Ascending aorta (tissue), 2 donors: ENCODE results near the gene SPEN. TPM values are rescaled to one million over a fixed set of nuclear protein-coding genes. Genes with fewer than 3 reads are reported as not detected.
"Not testable (repeated sequence)": the region's sequence is repeated elsewhere in the genome, so short reads cannot be mapped to it uniquely, and the experiment has no call there.

Experiments used
- DNase-seq, 2 donors: peaks; one replicate each; pipeline ENCODE4 v3.0.0-alpha.2; 2019; ENCODE audit warnings: low spot score in 2 of 2
- H3K27ac ChIP-seq, 2 donors: fragments of 200-600 bp; sonication (generic); one replicate each; pipeline ENCODE4 v1.5.1; 2016 to 2017; ENCODE audit warnings: mild to moderate bottlenecking in 1 of 2
- H3K27me3 ChIP-seq: fragments of 200-600 bp; sonication (generic); one replicate; pipeline ENCODE4 v1.5.1; 2017
- H3K36me3 ChIP-seq, 2 donors: fragments of 200-600 bp; sonication (generic); one replicate each; pipeline ENCODE4 v1.5.1; 2016
- H3K4me1 ChIP-seq, 2 donors: fragments of 200-600 bp; sonication (generic); one replicate each; pipeline ENCODE4 v1.5.1; 2016 to 2017; ENCODE audit warnings: mild to moderate bottlenecking in 1 of 2
- H3K4me3 ChIP-seq, 2 donors: fragments of 200-600 bp; sonication (generic); one replicate each; pipeline ENCODE4 v1.5.1; 2016 to 2017; ENCODE audit warnings: mild to moderate bottlenecking in 1 of 2
- H3K9me3 ChIP-seq, 2 donors: fragments of 200-600 bp; sonication (generic); one replicate each; pipeline ENCODE4 v1.5.1; 2016
- CTCF ChIP-seq, 3 experiments: fragments of 200-600 bp in 2 of 3; fragments of 450-650 bp in 1 of 3; sonication (generic) in 2 of 3; IDR thresholded peaks; one replicate each; pipeline ENCODE4 v1.5.1; 2016 to 2019; ENCODE audit warnings: antibody characterized with exemption in 3 of 3, mild to moderate bottlenecking in 1 of 3, moderate library complexity in 1 of 3
- intact Hi-C: fragments of 100-400 bp; cut with DNase I; formaldehyde crosslinking; loops from one replicate; pipeline ENCODE4 v1.15.1; 2023
- total RNA-seq: library from RNA; depleted of rRNA; stranded (reverse); fragments of >200 nt; gene quantifications from one replicate; pipeline ENCODE4 v1.1.0, GENCODE V29; 2016

The SPEN gene
- total RNA-seq, 1 donor from 2014 or later, result 53.9 TPM

GRCh38 chr1:15835741-15836510 lies 11.6 kb upstream of the SPEN start:
- peaks cover 0 to 30% of the 10 kb centered on the region in 2 donors for H3K4me1 ChIP-seq
- no peaks in the 10 kb centered on the region for H3K36me3 ChIP-seq
- H3K27ac ChIP-seq, result peak overlapping the region; percentile 100
- peak; percentile 97 to 100 for DNase-seq
- peak overlapping the region; percentile 79 to 95 for H3K4me3 ChIP-seq
- TF ChIP-seq CTCF (IDR thresholded peaks at IDR 0.05), result no peak
- intact Hi-C loops, result loop anchor here (1.0 to 2.0 kb wide), 2 partner anchors 11 to 51 kb away; partner anchors contain the start of gene SPEN
- no peaks in the 10 kb centered on the region for H3K27me3 ChIP-seq
- no peaks in the 10 kb centered on the region for H3K9me3 ChIP-seq

GRCh38 chr1:15836511-15836771 lies 11.1 kb upstream of the SPEN start:
- Histone ChIP-seq H3K27ac (peak overlapping the region; percentile 100), H3K4me1 (peaks cover 0 to 30% of the 10 kb centered on the region in 2 donors), H3K4me3 (peak overlapping the region; percentile 63 to 95)
- not testable (repeated sequence) for H3K36me3 ChIP-seq, H3K9me3 ChIP-seq, DNase-seq, H3K27me3 ChIP-seq
- intact Hi-C loops, result loop anchor here (1.0 kb wide), 1 partner anchor 11 kb away; the partner anchor contains the start of gene SPEN

GRCh38 chr1:15836772-15837669 lies 10.5 kb upstream of the SPEN start:
- intact Hi-C loops, result loop anchor here (1.0 kb wide), 1 partner anchor 10 kb away; the partner anchor contains the start of gene SPEN
- no peaks in the 10 kb centered on the region for H3K36me3 ChIP-seq
- H3K4me1 ChIP-seq, result peaks cover 0 to 27% of the 10 kb centered on the region in 2 donors
- no peaks in the 10 kb centered on the region for H3K27me3 ChIP-seq
- peak in 1 of 2 donors; percentile 71 for DNase-seq
- H3K9me3 ChIP-seq, result no peaks in the 10 kb centered on the region
- peak overlapping the region; percentile 100 for H3K27ac ChIP-seq
- no peak for TF ChIP-seq CTCF (IDR thresholded peaks at IDR 0.05)
- peak overlapping the region in 1 of 2 donors; percentile 95 for H3K4me3 ChIP-seq

GRCh38 chr1:15837931-15838330 lies 9.6 kb upstream of the SPEN start:
- no peaks in the 10 kb centered on the region for H3K36me3 ChIP-seq
- no peak for TF ChIP-seq CTCF (IDR thresholded peaks at IDR 0.05)
- intact Hi-C loops, result no loop called here
- no peaks in the 10 kb centered on the region for H3K27me3 ChIP-seq
- no peak overlapping the region for H3K4me3 ChIP-seq
- H3K9me3 ChIP-seq, result no peaks in the 10 kb centered on the region
- H3K27ac ChIP-seq, result no peak overlapping the region
- H3K4me1 ChIP-seq, result peaks cover 0 to 18% of the 10 kb centered on the region in 2 donors
- no peak for DNase-seq

GRCh38 chr1:15838721-15839120 lies 8.8 kb upstream of the SPEN start:
- Histone ChIP-seq H3K27ac (no peak overlapping the region), H3K9me3 (no peaks in the 10 kb centered on the region), H3K36me3 (no peaks in the 10 kb centered on the region), H3K27me3 (no peaks in the 10 kb centered on the region), H3K4me1 (peaks cover 0 to 17% of the 10 kb centered on the region in 2 donors), H3K4me3 (no peak overlapping the region)
- TF ChIP-seq CTCF (IDR thresholded peaks at IDR 0.05), result no peak
- DNase-seq, result no peak
- intact Hi-C loops, result no loop called here
